GM19452 (cell line): ENCODE data around the gene CCDC74A.
"Not testable (repeated sequence)": the region's sequence is repeated elsewhere in the genome, so short reads cannot be mapped to it uniquely, and the experiment has no call there.

Experiments used
- ATAC-seq: cut with Tn5 transposase; IDR thresholded peaks from one replicate; pipeline ENCODE4 v1.9.1; 2021; ENCODE audit not compliant: unreplicated experiment

Gene CCDC74A

GRCh38 chr2:131544813-131545165, 17.1 kb downstream of the CCDC74A start:
- ATAC-seq, result not testable (repeated sequence)

DNA sequence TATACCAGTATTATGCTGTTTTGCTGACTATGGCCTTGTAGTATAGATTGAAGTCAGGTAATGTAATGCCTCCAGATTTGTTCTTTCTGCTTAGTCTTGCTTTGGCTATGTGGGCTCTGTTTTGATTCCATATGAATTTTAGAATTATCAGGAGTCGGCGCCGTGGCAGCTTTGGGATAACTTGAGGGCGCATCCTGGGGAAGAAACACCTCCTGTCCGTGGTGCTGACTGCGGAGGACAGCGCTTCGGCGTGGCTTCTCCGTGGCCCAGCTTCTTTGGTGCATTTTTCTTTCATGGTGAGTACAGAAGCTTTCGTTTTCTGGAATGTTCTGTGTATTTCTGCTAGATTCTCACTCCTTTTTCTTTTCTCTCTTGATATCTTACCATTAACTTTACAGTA, 25.2 kb downstream of the CCDC74A start:
- ATAC-seq, result no peak

DNA sequence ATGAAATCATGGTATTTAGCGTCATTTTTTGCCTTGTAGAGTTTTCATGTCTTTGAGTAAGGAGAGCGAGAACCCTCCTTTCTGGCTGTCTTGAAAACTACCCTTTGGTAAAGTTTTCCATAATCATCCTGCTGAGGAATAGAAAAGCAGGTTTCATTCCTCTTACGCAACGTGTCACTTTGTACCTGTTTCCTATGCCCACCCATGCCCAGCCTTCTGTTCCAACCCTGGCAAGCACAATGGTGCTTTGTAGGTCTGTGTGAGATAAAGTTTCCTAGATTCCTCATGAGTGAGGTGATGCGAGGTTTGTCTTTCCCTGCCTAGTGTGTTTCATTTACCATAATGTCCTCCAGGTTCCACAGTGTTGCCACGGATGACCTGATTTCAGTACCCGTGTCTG, 29.3 kb downstream of the CCDC74A start:
- ATAC-seq, result no peak

DNA sequence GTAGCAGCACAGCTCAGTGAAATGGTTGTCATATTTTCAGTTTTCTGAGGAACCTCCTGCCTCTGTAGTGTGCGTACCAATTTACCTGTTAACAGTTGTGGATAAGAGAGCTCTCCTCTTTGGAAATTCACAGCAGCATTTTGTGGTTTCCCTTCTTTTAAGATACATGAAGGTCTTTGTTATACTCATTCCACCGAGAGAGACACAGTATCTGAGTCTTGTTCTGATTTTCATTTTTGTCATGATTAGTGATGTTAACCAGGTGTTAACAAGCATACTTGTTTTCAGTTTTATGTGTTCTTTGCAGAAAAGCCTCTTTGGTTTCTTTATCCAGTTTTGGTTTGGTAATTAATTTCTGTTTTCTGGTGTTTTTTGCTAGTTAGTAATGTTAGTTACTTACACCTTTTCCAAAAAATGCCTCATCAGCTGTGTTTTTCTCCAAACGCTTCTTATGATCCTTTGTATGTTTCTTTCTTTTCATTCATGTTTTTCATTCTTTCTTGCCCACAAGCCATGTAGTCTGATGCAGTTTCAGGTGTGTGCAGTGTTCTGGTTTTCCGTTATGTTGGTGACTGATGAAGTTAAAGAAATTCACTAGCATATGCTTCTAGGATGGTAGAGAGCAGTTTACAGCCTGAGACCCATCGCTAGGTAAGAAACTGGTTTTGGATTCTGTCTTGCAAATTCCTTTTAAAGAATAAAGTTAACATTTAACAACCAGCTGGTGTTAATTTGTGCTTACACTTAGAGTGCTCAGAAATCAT, 30.1 kb downstream of the CCDC74A start:
- no peak for ATAC-seq

- no peak for ATAC-seq
Measured at GRCh38 chr2:131566371-131566770, 38.7 kb downstream of the CCDC74A start.

DNA sequence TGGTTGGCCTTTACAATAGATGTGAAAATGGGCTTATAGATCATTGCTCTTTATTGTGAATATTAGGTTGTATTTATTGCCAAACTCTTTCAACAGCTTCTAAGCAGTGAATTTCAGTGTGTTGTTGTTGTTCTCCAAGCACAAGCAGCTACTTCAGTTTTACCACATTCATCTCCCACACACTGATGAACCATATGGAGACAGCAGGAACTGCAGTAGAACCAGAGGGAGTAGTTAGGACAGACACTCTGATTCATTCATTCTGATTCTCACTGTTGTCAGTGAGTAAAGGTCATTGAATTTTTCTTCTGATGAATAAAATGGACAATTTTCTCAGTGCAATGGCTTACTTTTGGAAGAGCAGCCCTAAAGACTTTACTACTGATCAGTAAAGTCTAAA, 40.2 kb downstream of the CCDC74A start:
- ATAC-seq, result no peak

- not testable (repeated sequence) for ATAC-seq
Measured at GRCh38 chr2:131568401-131568800, 40.7 kb downstream of the CCDC74A start.

DNA sequence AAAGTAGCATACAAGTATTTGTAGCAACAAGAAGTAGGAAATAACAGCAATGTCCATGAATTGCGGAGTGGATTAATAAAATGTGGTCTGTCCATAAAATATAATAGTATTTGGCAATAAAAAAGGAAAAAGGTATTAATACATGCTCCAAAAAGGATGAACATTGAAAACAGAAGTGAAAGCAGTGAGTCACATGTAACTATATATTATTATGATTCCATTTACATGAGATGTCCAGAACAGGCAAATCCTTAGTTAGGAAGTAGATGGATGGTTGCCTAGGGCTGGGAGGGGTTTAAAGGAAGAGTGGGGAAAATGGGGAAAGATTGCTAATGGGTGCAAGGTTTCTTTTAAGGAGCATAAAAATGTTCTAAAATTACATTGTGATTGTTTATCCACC, 44.5 kb downstream of the CCDC74A start:
- no peak for ATAC-seq

- no peak for ATAC-seq
Measured at GRCh38 chr2:131577812-131578211, 50.1 kb downstream of the CCDC74A start.

DNA sequence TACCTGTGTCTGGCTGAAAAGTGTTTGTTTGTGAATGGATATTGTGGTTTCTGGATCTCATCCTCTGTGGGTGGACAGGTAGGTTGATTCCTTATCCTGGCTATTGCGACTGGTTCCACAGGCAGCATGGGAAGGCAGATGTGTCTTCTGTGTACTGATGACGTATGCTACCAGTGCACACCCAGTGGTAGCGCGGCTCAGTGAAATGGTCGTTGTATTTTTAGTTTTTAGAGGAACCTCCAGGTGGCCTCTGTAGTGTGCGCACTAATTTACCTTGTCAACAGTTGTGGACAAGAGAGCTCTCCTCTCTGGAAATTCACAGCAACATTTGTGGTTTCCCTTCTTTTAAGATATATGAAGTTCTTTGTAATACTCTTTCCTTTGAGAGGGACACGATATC, 52.5 kb downstream of the CCDC74A start:
- no peak for ATAC-seq
